ENCODE results near the gene ZNF239.
A peak's percentile ranks its signal among the peaks of the same experiment; 100 is the strongest.
"Not testable (repeated sequence)": the region's sequence is repeated elsewhere in the genome, so short reads cannot be mapped to it uniquely, and the experiment has no call there.

Gene ZNF239

GRCh38 chr10:43595739-43596298, 21.4 kb upstream of the ZNF239 start:
- Histone ChIP-seq H3K4me1 (ENCODE audit: low read depth, poor library complexity, severe bottlenecking) (peaks cover 9% of the 10 kb centered on the region), H3K79me2 (ENCODE audit: insufficient read depth, low read depth) (no peaks in the 10 kb centered on the region), H3K4me3 (IDR thresholded peaks at IDR 0.05; ENCODE audit: insufficient read depth, low read depth, low read length) (no peak overlapping the region), H3K36me3 (ENCODE audit: insufficient read depth) (no peaks in the 10 kb centered on the region), H3K27ac (no peak overlapping the region), H3K27me3 (ENCODE audit: insufficient read depth, low read depth) (no peaks in the 10 kb centered on the region), H2AFZ (ENCODE audit: low read depth) (no peak overlapping the region; the same call in 1 of the 2 replicates), H3K4me2 (peak overlapping the region; percentile 19; the same call in 1 of the 2 replicates), H3K9ac (no peak overlapping the region), H4K20me1 (ENCODE audit: insufficient read depth) (no peaks in the 10 kb centered on the region)
- TF ChIP-seq CTCF (conservative IDR thresholded peaks at IDR 0.05; ENCODE audit: low read depth, low read length), result no peak

GRCh38 chr10:43594944-43595589, 20.7 kb upstream of the ZNF239 start:
- H2AFZ ChIP-seq (ENCODE audit: low read depth), result peak overlapping the region; percentile 50
- no peaks in the 10 kb centered on the region for H3K36me3 ChIP-seq (ENCODE audit: insufficient read depth)
- H3K4me3 ChIP-seq (IDR thresholded peaks at IDR 0.05; ENCODE audit: insufficient read depth, low read depth, low read length), result no peak overlapping the region
- H3K79me2 ChIP-seq (ENCODE audit: insufficient read depth, low read depth), result no peaks in the 10 kb centered on the region
- H3K27me3 ChIP-seq (ENCODE audit: insufficient read depth, low read depth), result no peaks in the 10 kb centered on the region
- H3K9ac ChIP-seq, result no peak overlapping the region
- no peak overlapping the region for H3K27ac ChIP-seq
- H4K20me1 ChIP-seq (ENCODE audit: insufficient read depth), result no peaks in the 10 kb centered on the region
- no peak for TF ChIP-seq CTCF (conservative IDR thresholded peaks at IDR 0.05; ENCODE audit: low read depth, low read length)
- peak overlapping the region; percentile 19; the same call in 1 of the 2 replicates for H3K4me2 ChIP-seq
- H3K4me1 ChIP-seq (ENCODE audit: low read depth, poor library complexity, severe bottlenecking), result peaks cover 9% of the 10 kb centered on the region

GRCh38 chr10:43591303-43591904, 17.0 kb upstream of the ZNF239 start:
- no peak for TF ChIP-seq CTCF (conservative IDR thresholded peaks at IDR 0.05; ENCODE audit: low read depth, low read length)

DNA sequence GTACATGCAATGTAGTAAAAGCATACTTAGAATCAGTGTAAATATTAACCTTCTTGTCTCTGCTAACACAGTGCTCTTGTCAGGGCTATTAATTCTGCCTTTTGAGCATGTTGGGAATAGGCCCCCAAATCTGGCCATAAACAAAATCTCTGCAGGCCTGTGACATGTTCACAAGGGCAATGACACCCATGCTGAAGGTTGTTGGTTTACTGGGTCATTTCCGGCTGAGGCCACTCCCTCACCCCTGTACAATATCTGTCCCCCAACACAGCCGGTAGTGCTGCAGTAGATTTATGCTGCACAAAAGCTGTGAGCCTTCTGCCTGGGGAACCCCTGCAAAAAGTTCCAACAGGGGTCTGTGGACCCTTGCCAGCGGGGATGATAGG, 12.3 kb upstream of the ZNF239 start:
- not testable (repeated sequence) for H3K27me3 ChIP-seq (ENCODE audit: insufficient read depth, low read depth); H3K4me3 ChIP-seq (IDR thresholded peaks at IDR 0.05; ENCODE audit: insufficient read depth, low read depth, low read length); H4K20me1 ChIP-seq (ENCODE audit: insufficient read depth); H3K79me2 ChIP-seq (ENCODE audit: insufficient read depth, low read depth); H2AFZ ChIP-seq (ENCODE audit: low read depth); H3K4me1 ChIP-seq (ENCODE audit: low read depth, poor library complexity, severe bottlenecking); H3K36me3 ChIP-seq (ENCODE audit: insufficient read depth); H3K4me2 ChIP-seq; H3K9ac ChIP-seq; H3K27ac ChIP-seq

More at GRCh38 chr10:43591303-43591904, 17.0 kb upstream of the ZNF239 start:
- H4K20me1 ChIP-seq (ENCODE audit: insufficient read depth), result no peaks in the 10 kb centered on the region
- no peak overlapping the region for H2AFZ ChIP-seq (ENCODE audit: low read depth)
- H3K4me2 ChIP-seq, result no peak overlapping the region
- no peak overlapping the region for H3K27ac ChIP-seq
- no peak overlapping the region for H3K9ac ChIP-seq
- no peaks in the 10 kb centered on the region for H3K27me3 ChIP-seq (ENCODE audit: insufficient read depth, low read depth)
- H3K4me3 ChIP-seq (IDR thresholded peaks at IDR 0.05; ENCODE audit: insufficient read depth, low read depth, low read length), result no peak overlapping the region
- peaks cover 9% of the 10 kb centered on the region for H3K4me1 ChIP-seq (ENCODE audit: low read depth, poor library complexity, severe bottlenecking)
- H3K36me3 ChIP-seq (ENCODE audit: insufficient read depth), result no peaks in the 10 kb centered on the region
- no peaks in the 10 kb centered on the region for H3K79me2 ChIP-seq (ENCODE audit: insufficient read depth, low read depth)

All from KMS-11 (cell line).